MM.1S (cell line): ENCODE measurements around the gene IHH.

Source experiments
- DNase-seq: peaks from one replicate; pipeline ENCODE4 v3.0.0-alpha.2; 2015
- H2AFZ ChIP-seq: fragments of 300-600 bp; sonication (generic); 2 replicates; pipeline ENCODE4 v1.6.0; 2016; ENCODE audit warnings: antibody characterized with exemption, low read length
- H3F3A ChIP-seq: fragments of 300-600 bp; sonication (generic); 2 replicates; pipeline ENCODE4 v1.6.1; 2016; ENCODE audit warnings: mild to moderate bottlenecking, antibody characterized with exemption, low read length, moderate library complexity, mixed read lengths; ENCODE audit not compliant: insufficient read depth
- H3K27ac ChIP-seq: fragments of 300-600 bp; sonication (generic); 2 replicates; pipeline ENCODE4 v1.5.1; 2016; ENCODE audit warnings: mild to moderate bottlenecking, low read length
- H3K27me3 ChIP-seq: fragments of 300-600 bp; sonication (generic); replicated peaks from 2 replicates; pipeline ENCODE4 v1.6.0; 2016; ENCODE audit warnings: low read length; ENCODE audit not compliant: insufficient read depth
- H3K36me3 ChIP-seq: fragments of 300-600 bp; sonication (generic); replicated peaks from 2 replicates; pipeline ENCODE4 v1.6.1; 2016; ENCODE audit warnings: mild to moderate bottlenecking, low read length, mixed read lengths; ENCODE audit not compliant: insufficient read depth
- H3K4me1 ChIP-seq: fragments of 300-600 bp; sonication (generic); 2 replicates; pipeline ENCODE4 v1.6.1; 2016; ENCODE audit warnings: low read length, mixed read lengths
- H3K4me2 ChIP-seq: fragments of 300-600 bp; sonication (generic); 2 replicates; pipeline ENCODE4 v1.6.0; 2016; ENCODE audit warnings: low read depth, low read length
- H3K4me3 ChIP-seq: fragments of 300-600 bp; sonication (generic); 2 replicates; pipeline ENCODE4 v1.5.1; 2016; ENCODE audit warnings: low read length, mixed read lengths
- H3K79me2 ChIP-seq: fragments of 300-600 bp; sonication (generic); 2 replicates; pipeline ENCODE4 v1.6.1; 2016; ENCODE audit warnings: mixed run types, low read length, mixed read lengths
- H3K9ac ChIP-seq: fragments of 300-600 bp; sonication (generic); 2 replicates; pipeline ENCODE4 v1.6.1; 2016; ENCODE audit warnings: low read length, mixed read lengths
- H3K9me2 ChIP-seq: fragments of 300-600 bp; sonication (generic); replicated peaks from 2 replicates; pipeline ENCODE4 v1.6.1; 2016; ENCODE audit warnings: mild to moderate bottlenecking, low read length, mixed read lengths; ENCODE audit not compliant: insufficient read depth
- H3K9me3 ChIP-seq: fragments of 300-600 bp; sonication (generic); replicated peaks from 2 replicates; pipeline ENCODE4 v1.6.1; 2016; ENCODE audit warnings: mild to moderate bottlenecking, low read length, mixed read lengths; ENCODE audit not compliant: insufficient read depth
- H4K20me1 ChIP-seq: fragments of 300-600 bp; sonication (generic); 2 replicates; pipeline ENCODE4 v1.6.1; 2016; ENCODE audit warnings: mild to moderate bottlenecking, low read length, moderate library complexity, mixed read lengths; ENCODE audit not compliant: insufficient read depth
- EZH2 ChIP-seq: fragments of 300-600 bp; sonication (generic); optimal IDR thresholded peaks from 2 replicates; pipeline ENCODE3; 2017; ENCODE audit warnings: low read depth, mild to moderate bottlenecking, antibody characterized with exemption, low read length, mixed read lengths
- EZH2phosphoT487 ChIP-seq: fragments of 300-600 bp; sonication (generic); IDR thresholded peaks from 2 replicates; pipeline ENCODE4 v1.6.1; 2018; ENCODE audit warnings: antibody characterized with exemption, low read length
- TF ChIP-seq, protein P1 (sequence below): fragments of 300-600 bp; sonication (generic); IDR thresholded peaks from 2 replicates; pipeline ENCODE4 v1.5.1; 2016; ENCODE audit warnings: antibody characterized with exemption, low read length, mixed read lengths

The IHH gene

DNA sequence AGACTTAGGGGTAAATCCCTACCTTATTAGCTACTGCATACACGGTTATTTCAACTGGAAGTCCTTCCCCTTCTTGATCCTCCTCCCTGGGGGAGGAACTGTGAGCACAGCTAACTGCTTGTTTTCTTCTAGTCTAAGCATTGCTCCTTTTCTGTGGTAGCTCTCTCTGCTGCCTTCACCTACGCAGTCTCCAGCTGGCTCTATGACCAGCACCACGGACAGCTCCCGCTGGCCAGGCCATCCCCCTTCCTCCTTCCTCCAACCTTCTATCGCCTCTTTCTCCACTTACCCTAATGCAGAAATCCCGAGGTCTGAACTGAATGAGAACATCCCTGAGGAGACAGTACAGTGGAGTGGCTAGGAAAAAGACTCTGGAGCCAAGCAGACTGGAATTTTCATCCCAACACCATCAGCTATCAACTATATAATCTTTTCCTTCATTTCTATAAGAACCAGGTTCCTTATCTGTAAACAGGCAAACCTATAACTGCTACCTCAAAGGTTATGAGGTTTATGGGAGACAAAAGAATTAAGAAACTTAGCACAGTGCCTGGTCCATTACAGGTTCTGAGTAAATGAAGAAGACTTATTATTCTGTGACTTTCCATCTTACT is 14.7 kb downstream of the IHH start:
- Histone ChIP-seq H3K9ac (no peak overlapping the region), H3K4me3 (no peak overlapping the region), H3K9me2 (no peaks in the 10 kb centered on the region), H4K20me1 (no peaks in the 10 kb centered on the region), H3K9me3 (no peaks in the 10 kb centered on the region), H3K79me2 (no peaks in the 10 kb centered on the region), H3K27ac (no peak overlapping the region), H2AFZ (no peak overlapping the region), H3F3A (no peaks in the 10 kb centered on the region), H3K4me2 (no peak overlapping the region), H3K27me3 (peaks cover 88% of the 10 kb centered on the region), H3K4me1 (no peaks in the 10 kb centered on the region), H3K36me3 (no peaks in the 10 kb centered on the region)
- no peak for DNase-seq
- TF ChIP-seq EZH2 (no peak), EZH2phosphoT487 (no peak)
- TF ChIP-seq, protein P1, sequence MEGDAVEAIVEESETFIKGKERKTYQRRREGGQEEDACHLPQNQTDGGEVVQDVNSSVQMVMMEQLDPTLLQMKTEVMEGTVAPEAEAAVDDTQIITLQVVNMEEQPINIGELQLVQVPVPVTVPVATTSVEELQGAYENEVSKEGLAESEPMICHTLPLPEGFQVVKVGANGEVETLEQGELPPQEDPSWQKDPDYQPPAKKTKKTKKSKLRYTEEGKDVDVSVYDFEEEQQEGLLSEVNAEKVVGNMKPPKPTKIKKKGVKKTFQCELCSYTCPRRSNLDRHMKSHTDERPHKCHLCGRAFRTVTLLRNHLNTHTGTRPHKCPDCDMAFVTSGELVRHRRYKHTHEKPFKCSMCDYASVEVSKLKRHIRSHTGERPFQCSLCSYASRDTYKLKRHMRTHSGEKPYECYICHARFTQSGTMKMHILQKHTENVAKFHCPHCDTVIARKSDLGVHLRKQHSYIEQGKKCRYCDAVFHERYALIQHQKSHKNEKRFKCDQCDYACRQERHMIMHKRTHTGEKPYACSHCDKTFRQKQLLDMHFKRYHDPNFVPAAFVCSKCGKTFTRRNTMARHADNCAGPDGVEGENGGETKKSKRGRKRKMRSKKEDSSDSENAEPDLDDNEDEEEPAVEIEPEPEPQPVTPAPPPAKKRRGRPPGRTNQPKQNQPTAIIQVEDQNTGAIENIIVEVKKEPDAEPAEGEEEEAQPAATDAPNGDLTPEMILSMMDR = no peak

DNA sequence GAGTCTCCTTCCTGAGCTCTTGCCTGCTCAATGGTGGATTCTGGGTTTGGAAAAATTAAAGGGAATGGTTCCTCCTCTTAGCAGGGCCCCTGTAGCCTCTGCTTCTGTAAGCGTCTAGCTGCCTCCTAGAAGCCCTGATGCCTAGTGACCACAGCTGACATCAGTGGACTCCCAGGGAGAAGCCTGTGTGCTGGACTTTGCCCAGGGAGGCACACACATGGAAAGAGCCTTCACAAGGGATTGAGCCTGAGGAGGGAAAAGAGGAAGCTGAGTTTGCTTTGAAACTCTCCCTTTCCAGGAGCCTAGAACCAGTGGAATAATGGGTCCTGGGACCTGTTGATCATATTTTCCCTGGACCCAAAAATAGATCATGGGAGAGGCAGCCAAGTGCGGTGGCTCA is 18.0 kb downstream of the IHH start:
- Histone ChIP-seq H4K20me1 (no peaks in the 10 kb centered on the region), H3K79me2 (no peaks in the 10 kb centered on the region), H3K27ac (no peak overlapping the region), H2AFZ (no peak overlapping the region), H3K4me2 (no peak overlapping the region), H3K9me2 (no peaks in the 10 kb centered on the region), H3F3A (no peaks in the 10 kb centered on the region), H3K9ac (no peak overlapping the region), H3K4me1 (no peaks in the 10 kb centered on the region), H3K36me3 (no peaks in the 10 kb centered on the region), H3K4me3 (no peak overlapping the region), H3K9me3 (no peaks in the 10 kb centered on the region), H3K27me3 (peaks cover 89% of the 10 kb centered on the region)
- DNase-seq = no peak
- TF ChIP-seq EZH2 = no peak
- no peak for TF ChIP-seq EZH2phosphoT487
- TF ChIP-seq, protein P1 = no peak

DNA sequence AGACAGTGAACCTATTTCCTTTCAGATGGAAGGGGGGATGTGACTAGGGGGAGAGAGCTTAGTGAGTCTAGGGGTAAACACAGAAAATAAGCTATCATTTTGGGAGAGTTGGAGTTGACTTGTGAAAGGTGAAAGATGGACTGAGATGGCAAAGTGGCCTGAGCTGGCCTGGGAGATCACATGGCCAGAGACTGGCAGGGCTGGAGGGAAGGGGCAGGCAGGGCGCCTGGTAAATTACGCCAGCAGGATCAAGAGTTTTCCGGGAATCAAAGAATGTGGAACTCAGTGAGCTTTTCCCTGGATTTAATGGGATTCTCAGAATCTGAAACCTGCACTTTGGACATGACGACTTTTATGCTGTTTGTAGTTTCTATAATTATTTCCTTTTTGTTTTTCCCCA is 18.6 kb downstream of the IHH start:
- no peak overlapping the region for H3K9ac ChIP-seq
- H3K36me3 ChIP-seq = no peaks in the 10 kb centered on the region
- TF ChIP-seq, protein P1 = no peak
- TF ChIP-seq EZH2phosphoT487 (no peak), EZH2 (no peak)
- no peak for DNase-seq
- H3K27me3 ChIP-seq = peaks cover 89% of the 10 kb centered on the region
- H3K9me3 ChIP-seq = no peaks in the 10 kb centered on the region
- H4K20me1 ChIP-seq = no peaks in the 10 kb centered on the region
- H3K79me2 ChIP-seq = no peaks in the 10 kb centered on the region
- no peak overlapping the region for H3K4me2 ChIP-seq
- H3K4me1 ChIP-seq = no peaks in the 10 kb centered on the region
- H3K27ac ChIP-seq = no peak overlapping the region
- no peak overlapping the region for H2AFZ ChIP-seq
- no peaks in the 10 kb centered on the region for H3F3A ChIP-seq
- H3K4me3 ChIP-seq = no peak overlapping the region
- H3K9me2 ChIP-seq = no peaks in the 10 kb centered on the region
